GM23248 (cell line): Measurements from ENCODE around the gene MOXD1. TPM values are rescaled to one million over a fixed set of nuclear protein-coding genes. Genes with fewer than 3 reads are reported as not detected.

Experiments
- DNase-seq: peaks from one replicate; pipeline ENCODE4 v3.0.0-alpha.2; 2015
- H2AFZ ChIP-seq: fragments of 200-600 bp; sonication (generic); 2 replicates; pipeline ENCODE4 v1.6.1; 2016; ENCODE audit warnings: antibody characterized with exemption
- H3F3A ChIP-seq: fragments of 200-600 bp; sonication (generic); 2 replicates; pipeline ENCODE4 v1.6.1; 2016; ENCODE audit warnings: mild to moderate bottlenecking, antibody characterized with exemption, mixed run types; ENCODE audit not compliant: insufficient read depth
- H3K27ac ChIP-seq: fragments of 200-600 bp; sonication (generic); 2 replicates; pipeline ENCODE4 v1.5.1; 2016; ENCODE audit warnings: mild to moderate bottlenecking
- H3K27me3 ChIP-seq: fragments of 200-600 bp; sonication (generic); replicated peaks from 2 replicates; pipeline ENCODE4 v1.6.1; 2016; ENCODE audit warnings: mild to moderate bottlenecking; ENCODE audit not compliant: insufficient read depth
- H3K36me3 ChIP-seq: fragments of 200-600 bp; sonication (generic); 2 replicates; pipeline ENCODE4 v1.6.1; 2016; ENCODE audit warnings: low read depth, mild to moderate bottlenecking
- H3K4me1 ChIP-seq: fragments of 200-600 bp; sonication (generic); 2 replicates; pipeline ENCODE4 v1.6.1; 2016; ENCODE audit warnings: mild to moderate bottlenecking; ENCODE audit not compliant: insufficient read depth
- H3K4me2 ChIP-seq: fragments of 200-600 bp; sonication (generic); one replicate; pipeline ENCODE4 v1.6.1; 2016; ENCODE audit warnings: mild to moderate bottlenecking; ENCODE audit not compliant: unreplicated experiment
- H3K4me3 ChIP-seq: fragments of 200-600 bp; sonication (generic); 2 replicates; pipeline ENCODE4 v1.5.1; 2016; ENCODE audit warnings: mild to moderate bottlenecking
- H3K79me2 ChIP-seq: fragments of 200-600 bp; sonication (generic); 2 replicates; pipeline ENCODE4 v1.6.1; 2016; ENCODE audit warnings: mild to moderate bottlenecking; ENCODE audit not compliant: insufficient read depth
- H3K9ac ChIP-seq: fragments of 200-600 bp; sonication (generic); 2 replicates; pipeline ENCODE4 v1.6.1; 2016; ENCODE audit warnings: mild to moderate bottlenecking
- H3K9me2 ChIP-seq: fragments of 200-600 bp; sonication (generic); 2 replicates; pipeline ENCODE4 v1.6.1; 2016; ENCODE audit warnings: mixed run types, mild to moderate bottlenecking, moderate library complexity; ENCODE audit not compliant: insufficient read depth
- H3K9me3 ChIP-seq: fragments of 200-600 bp; sonication (generic); one replicate; pipeline ENCODE4 v1.6.1; 2017; ENCODE audit warnings: low read depth
- H4K20me1 ChIP-seq: fragments of 200-600 bp; sonication (generic); 2 replicates; pipeline ENCODE4 v1.6.0; 2016; ENCODE audit not compliant: insufficient read depth
- EZH2 ChIP-seq: fragments of 200-600 bp; sonication (generic); IDR thresholded peaks from 2 replicates; pipeline ENCODE4 v1.6.1; 2018; ENCODE audit warnings: antibody characterized with exemption, mild to moderate bottlenecking; ENCODE audit not compliant: insufficient read depth, poor library complexity, severe bottlenecking
- EZH2phosphoT487 ChIP-seq: fragments of 200-600 bp; sonication (generic); IDR thresholded peaks from 2 replicates; pipeline ENCODE4 v1.6.1; 2018; ENCODE audit warnings: antibody characterized with exemption, moderate library complexity, mild to moderate bottlenecking, low read depth; ENCODE audit not compliant: insufficient read depth
- WGBS, 2 experiments: methylation state at CpG; one replicate each; pipeline ENCODE4 v1.1.6; 2015 to 2017; ENCODE audit warnings: low lambda C conversion rate in 2 of 2, low coverage in 1 of 2; ENCODE audit errors: missing lambda C conversion rate in 2 of 2; 5-methylcytosine and 5-hydroxymethylcytosine counted together
- in situ Hi-C: fragments of 300-500 bp; cut with MboI; formaldehyde crosslinking; loops from 2 replicates; pipeline ENCODE4 v1.15.0; 2020
- polyA plus RNA-seq: library from polyadenylated mRNA; unstranded; fragments of >200 nt; fragmentation: Nextera tagmentation; extraction: Ambion mirVana; gene quantifications from 2 replicates; pipeline ENCODE4 v1.2.1, GENCODE V29; 2016
- total RNA-seq: library from RNA; depleted of rRNA; stranded (reverse); fragments of >200 nt; shearing (Covaris generic); gene quantifications from 2 replicates; pipeline ENCODE4 v1.2.3, GENCODE V29; 2014

The MOXD1 gene
- total and polyA plus RNA-seq, 2 experiments from 2014 or later, result 528 to 557 TPM

- no peaks in the 10 kb centered on the region for H3K9me2 ChIP-seq
- in situ Hi-C loops, result no loop called here
- H3K9me3 ChIP-seq, result no peaks in the 10 kb centered on the region
- no peak for DNase-seq
- TF ChIP-seq EZH2phosphoT487, result no peak
- TF ChIP-seq EZH2, result no peak
- H3K4me3 ChIP-seq, result no peak overlapping the region
- no peaks in the 10 kb centered on the region for H4K20me1 ChIP-seq
- peaks cover 95% of the 10 kb centered on the region for H3K79me2 ChIP-seq
- H3K27ac ChIP-seq, result no peak overlapping the region
- no peak overlapping the region for H2AFZ ChIP-seq
- peaks cover 5% of the 10 kb centered on the region for H3K36me3 ChIP-seq
- no peaks in the 10 kb centered on the region for H3K27me3 ChIP-seq
- H3K9ac ChIP-seq, result no peak overlapping the region
- 73 to 76% methylated on average over 3 of the region's 3 CpGs for WGBS, 2 experiments
- peaks cover 13% of the 10 kb centered on the region for H3K4me1 ChIP-seq
- H3K4me2 ChIP-seq, result no peak overlapping the region
- H3F3A ChIP-seq, result peaks cover 20% of the 10 kb centered on the region; the same call in 1 of the 2 replicates
Measured at GRCh38 chr6:132380358-132381029, 20.8 kb downstream of the MOXD1 start.

GRCh38 chr6:132369526-132369925 is 31.7 kb downstream of the MOXD1 start:
- Histone ChIP-seq H3F3A (peaks cover 43% of the 10 kb centered on the region), H3K4me1 (peaks cover 38% of the 10 kb centered on the region), H3K4me3 (peak overlapping the region; percentile 51), H3K9me2 (no peaks in the 10 kb centered on the region), H3K9me3 (no peaks in the 10 kb centered on the region), H3K79me2 (peaks cover 39% of the 10 kb centered on the region), H4K20me1 (no peaks in the 10 kb centered on the region), H3K9ac (peak overlapping the region; percentile 50), H3K27ac (peak overlapping the region; percentile 88), H3K27me3 (no peaks in the 10 kb centered on the region), H2AFZ (peak overlapping the region; percentile 37; the same call in 1 of the 2 replicates), H3K4me2 (peak overlapping the region; percentile 68), H3K36me3 (peaks cover 67% of the 10 kb centered on the region)
- WGBS, 2 experiments, result 11 to 14% methylated on average over 4 of the region's 4 CpGs
- in situ Hi-C loops, result no loop called here
- peak; percentile 95 for DNase-seq
- TF ChIP-seq EZH2 (no peak), EZH2phosphoT487 (no peak)

GRCh38 chr6:132368916-132369481 is 32.3 kb downstream of the MOXD1 start:
- in situ Hi-C loops, result no loop called here
- peaks cover 68% of the 10 kb centered on the region for H3K36me3 ChIP-seq
- peak overlapping the region; percentile 88 for H3K27ac ChIP-seq
- H3K4me3 ChIP-seq, result peak overlapping the region; percentile 39; the same call in 1 of the 2 replicates
- H3K9me2 ChIP-seq, result no peaks in the 10 kb centered on the region
- H3K4me1 ChIP-seq, result peaks cover 38% of the 10 kb centered on the region
- no peaks in the 10 kb centered on the region for H4K20me1 ChIP-seq
- peaks cover 45% of the 10 kb centered on the region for H3F3A ChIP-seq
- H2AFZ ChIP-seq, result no peak overlapping the region; the same call in 1 of the 2 replicates
- H3K4me2 ChIP-seq, result peak overlapping the region; percentile 53
- peak; percentile 38 for DNase-seq
- H3K9me3 ChIP-seq, result no peaks in the 10 kb centered on the region
- H3K79me2 ChIP-seq, result peaks cover 34% of the 10 kb centered on the region
- H3K27me3 ChIP-seq, result no peaks in the 10 kb centered on the region
- 72 to 74% methylated on average over 7 of the region's 7 CpGs for WGBS, 2 experiments
- TF ChIP-seq EZH2, result no peak
- TF ChIP-seq EZH2phosphoT487, result no peak
- H3K9ac ChIP-seq, result peak overlapping the region; percentile 50

GRCh38 chr6:132365281-132365907 is 35.9 kb downstream of the MOXD1 start:
- 58 to 64% methylated on average over 4 of the region's 4 CpGs for WGBS, 2 experiments

More at GRCh38 chr6:132365281-132365907, 35.9 kb downstream of the MOXD1 start:
- peaks cover 21% of the 10 kb centered on the region; the same call in 1 of the 2 replicates for H3K79me2 ChIP-seq
- no peak overlapping the region for H3K4me3 ChIP-seq
- no peak overlapping the region for H2AFZ ChIP-seq
- no peak overlapping the region for H3K27ac ChIP-seq
- H3F3A ChIP-seq, result peaks cover 34% of the 10 kb centered on the region
- in situ Hi-C loops, result no loop called here
- no peaks in the 10 kb centered on the region for H3K27me3 ChIP-seq
- no peak overlapping the region for H3K4me2 ChIP-seq
- peaks cover 32% of the 10 kb centered on the region for H3K4me1 ChIP-seq
- H3K9me2 ChIP-seq, result no peaks in the 10 kb centered on the region
- DNase-seq, result no peak
- no peaks in the 10 kb centered on the region for H3K9me3 ChIP-seq
- TF ChIP-seq EZH2 (no peak), EZH2phosphoT487 (no peak)
- peaks cover 68% of the 10 kb centered on the region for H3K36me3 ChIP-seq
- no peak overlapping the region for H3K9ac ChIP-seq
- H4K20me1 ChIP-seq, result no peaks in the 10 kb centered on the region
